ENCODE results near the gene STING1. TPM values are rescaled to one million over a fixed set of nuclear protein-coding genes. Genes with fewer than 3 reads are reported as not detected.

STING1 gene
- total and polyA plus RNA-seq, 2 of the 8 experiments (the other 6 are each of a cell fraction or from before 2014, with no cell fraction given) = 0.26 to 0.47 TPM

GRCh38 chr5:139523635-139524445, 41.3 kb upstream of the STING1 start:
- Histone ChIP-seq H2BK20ac (ENCODE audit: low read length) (0 out of 2 replicates have a peak overlapping the region, but pooled peaks have one; percentile 32), H3K14ac (ENCODE audit: insufficient read length) (no peak overlapping the region)
- POLR2A ChIA-PET (ENCODE audit: partially characterized antibody) = interaction anchor here (0.7 to 3.6 kb wide), 16 partner anchors 9 to 230 kb away, joined by 3 to 17 read pairs (median 3); partner anchors contain the start of genes DNAJC18, ECSCR and UBE2D2
- TF ChIP-seq SP4 (IDR thresholded peaks at IDR 0.05; ENCODE audit: low read length) (no peak), TEAD4 (IDR thresholded peaks at IDR 0.05; ENCODE audit: low read depth, low read length) (0 out of 2 replicates have a peak, but pooled peaks have one; percentile 0), MAX (IDR thresholded peaks at IDR 0.05) (no peak), CBX5 (IDR thresholded peaks at IDR 0.05; ENCODE audit: low read depth, low read length) (no peak), POU5F1 (IDR thresholded peaks at IDR 0.05; ENCODE audit: low read depth, low read length) (peak; percentile 99), SRF (IDR thresholded peaks at IDR 0.05; ENCODE audit: low read depth, low read length) (no peak), POLR2A (IDR thresholded peaks at IDR 0.05; ENCODE audit: control extremely low read depth in 1 of 2, low read depth in 2 of 2, low read length in 2 of 2) (no peak), EP300 (IDR thresholded peaks at IDR 0.05; ENCODE audit: borderline replicate concordance in 1 of 2, low read depth in 2 of 2, low read length in 2 of 2) (peak in 1 of 2 experiments; percentile 82; a peak in 1 of 3 replicates), FOSL1 (IDR thresholded peaks at IDR 0.05; ENCODE audit: insufficient read depth, low read depth, low read length) (no peak), HDAC2 (IDR thresholded peaks at IDR 0.05; ENCODE audit: borderline replicate concordance in 1 of 2, low read depth in 2 of 2, low read length in 2 of 2) (peak; percentile 87 to 98; a peak in 3 of 4 replicates), SUZ12 (IDR thresholded peaks at IDR 0.05; ENCODE audit: low read length) (no peak)

More at GRCh38 chr5:139523635-139524445, 41.3 kb upstream of the STING1 start:
- H3K56ac ChIP-seq (replicated peaks; ENCODE audit: insufficient read length, low read depth, low read length) = no peak overlapping the region
- no peak overlapping the region for H3K4ac ChIP-seq (replicated peaks; ENCODE audit: insufficient read length, low read depth, low read length)
- H2BK120ac ChIP-seq (replicated peaks; ENCODE audit: low read depth, low read length) = no peak overlapping the region
- peak overlapping the region in 1 of 4 experiments; percentile 38; a peak in 1 of 8 replicates for H3K4me3 ChIP-seq (ENCODE audit: extremely low read depth in 1 of 4, insufficient read depth in 2 of 4, low read depth in 3 of 4, low read length in 4 of 4)
- H3K36me3 ChIP-seq (ENCODE audit: control insufficient read depth in 2 of 4, insufficient read depth in 4 of 4, low read length in 3 of 4) = no peaks in the 10 kb centered on the region
- H4K91ac ChIP-seq (replicated peaks; ENCODE audit: insufficient read length, low read length) = no peak overlapping the region
- H4K20me1 ChIP-seq (replicated peaks in 1 of 2; ENCODE audit: control insufficient read depth in 1 of 2, insufficient read depth in 2 of 2, low read length in 2 of 2) = no peaks in the 10 kb centered on the region
- WGBS, 2 experiments (ENCODE audit: extremely low coverage in 1 of 2, insufficient coverage in 1 of 2, insufficient read length in 1 of 2, insufficient replicate concordance in 2 of 2, low coverage in 1 of 2, low lambda C conversion rate in 2 of 2, missing lambda C conversion rate in 1 of 2) = 8% methylated on average over 10 of the region's 10 CpGs; no CpG with 5 or more reads in 1 of the 2 experiments
- H2AK5ac ChIP-seq (ENCODE audit: low read depth, low read length) = no peak overlapping the region; the same call in 1 of the 2 replicates
- peaks cover 7 to 34% (median 28%) of the 10 kb centered on the region in 4 experiments; a peak in 6 of 7 replicates for H3K4me1 ChIP-seq (replicated peaks in 1 of 4; ENCODE audit: control insufficient read depth in 3 of 4, insufficient read depth in 4 of 4, low read length in 3 of 4)
- H3K4me2 ChIP-seq (ENCODE audit: insufficient read depth in 1 of 2, low read depth in 2 of 2, low read length in 2 of 2) = peak overlapping the region; percentile 32 to 55
- peak overlapping the region; percentile 1; the same call in 1 of the 2 replicates for H3K18ac ChIP-seq (ENCODE audit: extremely low read depth, low read length)
- H3K79me2 ChIP-seq (ENCODE audit: control insufficient read depth in 1 of 2, insufficient read depth in 2 of 2, low read length in 2 of 2) = no peaks in the 10 kb centered on the region
- FAIRE-seq (peak; percentile 60), DNase-seq (ENCODE audit: low read depth in 1 of 2, low spot score in 2 of 2) (peak; percentile 73 to 93)
- H3K27me3 ChIP-seq (replicated peaks in 1 of 4; ENCODE audit: control insufficient read depth in 3 of 4, extremely low read depth in 1 of 4, insufficient read depth in 3 of 4, low read length in 3 of 4) = no peaks in the 10 kb centered on the region
- CTCF ChIA-PET (ENCODE audit: partially characterized antibody) = interaction anchor here (0.7 to 17.5 kb wide), 14 partner anchors 9 to 245 kb away, joined by 3 to 319 read pairs (median 3); partner anchors contain the start of gene UBE2D2
- no peak overlapping the region for H4K5ac ChIP-seq (ENCODE audit: insufficient read length, low read depth, low read length)
- H2AFZ ChIP-seq (ENCODE audit: low read length) = no peak overlapping the region
- peak overlapping the region; percentile 73; the same call in 1 of the 2 replicates for H2BK5ac ChIP-seq (ENCODE audit: low read depth, low read length)
- no peak overlapping the region for H3K27ac ChIP-seq (ENCODE audit: low read depth, low read length)
- no peak overlapping the region for H3K23ac ChIP-seq (ENCODE audit: insufficient read length)
- H3K9me3 ChIP-seq (ENCODE audit: insufficient read depth in 2 of 2, low read depth in 1 of 2, low read length in 1 of 2) = no peaks in the 10 kb centered on the region
- H2BK15ac ChIP-seq (ENCODE audit: low read length) = no peak overlapping the region
- H3K79me1 ChIP-seq (ENCODE audit: low read depth, low read length) = no peaks in the 10 kb centered on the region
- peak overlapping the region; percentile 77; the same call in 1 of the 2 replicates for H2BK12ac ChIP-seq (ENCODE audit: low read depth, low read length)
- peaks cover 5% of the 10 kb centered on the region; the same call in 1 of the 2 replicates for H3K23me2 ChIP-seq (ENCODE audit: low read depth, low read length)
- H3K9ac ChIP-seq (replicated peaks in 1 of 4; ENCODE audit: extremely low read depth in 1 of 4, low read depth in 3 of 4, low read length in 3 of 4) = no peak overlapping the region
- no peak overlapping the region for H4K8ac ChIP-seq (ENCODE audit: extremely low read depth, insufficient read depth, low read length)
